GM15510 (cell line): ENCODE data around the gene ADGRB2.

Experiments
- POLR2A ChIP-seq: IDR thresholded peaks from 3 replicates; pipeline ENCODE4 v1.6.1; 2011; ENCODE audit warnings: borderline replicate concordance; ENCODE audit not compliant: insufficient read length; ENCODE audit errors: extremely low read depth

The ADGRB2 gene, protein sequence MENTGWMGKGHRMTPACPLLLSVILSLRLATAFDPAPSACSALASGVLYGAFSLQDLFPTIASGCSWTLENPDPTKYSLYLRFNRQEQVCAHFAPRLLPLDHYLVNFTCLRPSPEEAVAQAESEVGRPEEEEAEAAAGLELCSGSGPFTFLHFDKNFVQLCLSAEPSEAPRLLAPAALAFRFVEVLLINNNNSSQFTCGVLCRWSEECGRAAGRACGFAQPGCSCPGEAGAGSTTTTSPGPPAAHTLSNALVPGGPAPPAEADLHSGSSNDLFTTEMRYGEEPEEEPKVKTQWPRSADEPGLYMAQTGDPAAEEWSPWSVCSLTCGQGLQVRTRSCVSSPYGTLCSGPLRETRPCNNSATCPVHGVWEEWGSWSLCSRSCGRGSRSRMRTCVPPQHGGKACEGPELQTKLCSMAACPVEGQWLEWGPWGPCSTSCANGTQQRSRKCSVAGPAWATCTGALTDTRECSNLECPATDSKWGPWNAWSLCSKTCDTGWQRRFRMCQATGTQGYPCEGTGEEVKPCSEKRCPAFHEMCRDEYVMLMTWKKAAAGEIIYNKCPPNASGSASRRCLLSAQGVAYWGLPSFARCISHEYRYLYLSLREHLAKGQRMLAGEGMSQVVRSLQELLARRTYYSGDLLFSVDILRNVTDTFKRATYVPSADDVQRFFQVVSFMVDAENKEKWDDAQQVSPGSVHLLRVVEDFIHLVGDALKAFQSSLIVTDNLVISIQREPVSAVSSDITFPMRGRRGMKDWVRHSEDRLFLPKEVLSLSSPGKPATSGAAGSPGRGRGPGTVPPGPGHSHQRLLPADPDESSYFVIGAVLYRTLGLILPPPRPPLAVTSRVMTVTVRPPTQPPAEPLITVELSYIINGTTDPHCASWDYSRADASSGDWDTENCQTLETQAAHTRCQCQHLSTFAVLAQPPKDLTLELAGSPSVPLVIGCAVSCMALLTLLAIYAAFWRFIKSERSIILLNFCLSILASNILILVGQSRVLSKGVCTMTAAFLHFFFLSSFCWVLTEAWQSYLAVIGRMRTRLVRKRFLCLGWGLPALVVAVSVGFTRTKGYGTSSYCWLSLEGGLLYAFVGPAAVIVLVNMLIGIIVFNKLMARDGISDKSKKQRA (N-terminal part only)

DNA sequence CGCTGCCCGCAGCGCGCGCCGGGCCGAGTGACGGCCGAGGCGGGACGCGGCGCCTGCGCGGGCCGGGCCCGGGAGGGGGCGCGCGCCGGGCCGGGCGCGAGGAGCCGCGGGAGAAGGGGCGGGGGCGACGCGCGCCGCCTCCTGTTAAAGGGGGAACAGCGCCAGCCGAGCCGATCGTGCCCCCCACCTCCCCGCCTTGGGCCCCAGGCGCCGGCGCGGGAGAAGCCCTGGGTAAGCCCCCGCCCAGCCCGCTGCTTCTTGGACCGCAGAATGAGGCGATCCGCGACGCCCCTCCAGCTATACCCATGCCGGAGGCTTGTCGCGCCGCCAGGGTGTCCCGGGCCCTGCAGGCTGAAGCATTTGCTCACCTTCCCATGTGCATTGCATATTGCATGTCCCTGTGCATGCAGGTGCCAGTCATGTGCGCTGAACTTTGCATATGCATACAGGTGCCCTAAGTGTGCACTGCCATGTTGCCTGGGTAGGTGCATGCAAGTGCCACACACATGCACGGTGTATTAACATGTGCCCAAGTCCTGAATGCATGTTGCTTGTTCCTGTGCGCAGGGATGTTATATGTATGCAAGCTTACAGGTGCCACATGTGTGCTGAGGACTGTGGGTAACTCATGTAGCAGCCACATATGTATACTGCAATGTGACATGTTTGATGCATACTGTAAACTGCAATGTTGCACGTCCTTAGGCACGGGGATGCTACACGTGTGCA lies at the start of gene ADGRB2:
Gene ADGRB2 (minus strand): TSS at position 29 of the 729 bp plus-strand sequence. CDS start 7,119 bp downstream, outside the sequence.
- TF ChIP-seq POLR2A: no peak

DNA sequence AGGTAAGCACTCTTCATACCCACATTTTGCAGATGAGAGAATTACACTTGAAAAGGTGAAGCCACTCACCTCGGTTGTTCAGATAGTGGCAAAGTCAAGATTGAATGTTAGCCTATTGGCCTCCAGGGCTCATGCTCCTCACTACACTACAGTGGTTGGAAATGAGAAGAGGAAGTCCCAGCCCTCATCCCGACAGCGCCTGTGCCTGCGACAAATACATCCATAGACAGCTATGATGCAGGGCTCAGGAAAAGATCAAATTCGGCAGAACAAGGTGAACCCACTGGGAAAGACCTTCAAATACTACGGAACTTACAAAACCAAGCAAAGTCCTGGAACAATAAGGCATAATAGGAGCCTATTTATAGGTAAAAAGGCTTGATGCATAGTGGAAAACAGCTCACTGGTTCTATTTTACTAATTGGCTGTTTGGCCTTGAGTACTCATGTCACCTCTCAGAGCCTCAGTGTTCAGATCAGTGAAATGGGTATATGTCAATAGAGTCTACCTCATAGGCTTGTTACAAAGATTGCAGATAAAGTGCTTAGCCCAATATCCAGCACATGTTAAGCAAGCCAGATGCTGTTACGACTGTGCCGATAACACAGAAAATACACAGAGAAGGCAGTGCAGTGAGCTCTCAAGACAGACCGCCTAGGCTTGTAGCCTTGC lies 48.2 kb upstream of the ADGRB2 start:
- TF ChIP-seq POLR2A: no peak

DNA sequence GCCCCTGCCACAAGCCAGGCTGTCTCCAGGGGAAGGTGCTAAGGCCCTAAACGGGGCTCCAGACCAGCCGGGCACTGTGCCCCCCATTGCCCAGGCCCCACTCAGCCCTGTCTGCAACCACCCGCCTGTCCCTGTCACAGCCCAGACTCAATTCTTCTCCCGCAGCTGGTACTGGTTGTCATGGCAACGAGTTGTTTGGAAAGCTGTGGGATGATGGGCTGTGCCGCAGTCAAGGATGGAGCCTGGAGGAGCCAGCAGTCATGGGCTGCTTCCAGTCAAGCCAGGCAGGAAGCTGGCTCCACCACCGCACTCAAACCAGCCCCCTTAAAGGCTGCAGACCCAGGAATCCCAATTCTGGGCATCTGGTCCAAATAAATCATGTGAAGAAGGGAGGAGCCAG lies 47.5 kb upstream of the ADGRB2 start:
- no peak for TF ChIP-seq POLR2A

DNA sequence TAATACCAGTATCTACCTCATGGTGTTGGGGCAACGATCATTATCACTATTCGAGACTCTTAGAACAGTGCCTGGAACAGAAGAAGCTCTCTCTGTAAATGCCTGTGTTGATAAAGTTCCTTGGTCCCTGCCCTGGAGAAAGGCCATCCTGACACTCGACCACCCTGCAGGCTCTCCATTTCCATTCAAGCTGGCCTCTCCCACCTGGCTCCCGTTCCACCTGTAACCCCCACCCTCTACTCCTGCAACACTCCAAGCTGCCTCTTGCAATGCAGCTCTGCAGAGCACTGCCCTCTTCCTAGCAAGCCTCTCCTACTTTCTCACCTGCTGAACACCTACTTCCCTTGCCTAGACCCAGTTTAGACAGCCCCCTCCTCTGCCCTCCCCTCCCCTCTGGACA lies 45.6 kb upstream of the ADGRB2 start:
- TF ChIP-seq POLR2A: no peak

DNA sequence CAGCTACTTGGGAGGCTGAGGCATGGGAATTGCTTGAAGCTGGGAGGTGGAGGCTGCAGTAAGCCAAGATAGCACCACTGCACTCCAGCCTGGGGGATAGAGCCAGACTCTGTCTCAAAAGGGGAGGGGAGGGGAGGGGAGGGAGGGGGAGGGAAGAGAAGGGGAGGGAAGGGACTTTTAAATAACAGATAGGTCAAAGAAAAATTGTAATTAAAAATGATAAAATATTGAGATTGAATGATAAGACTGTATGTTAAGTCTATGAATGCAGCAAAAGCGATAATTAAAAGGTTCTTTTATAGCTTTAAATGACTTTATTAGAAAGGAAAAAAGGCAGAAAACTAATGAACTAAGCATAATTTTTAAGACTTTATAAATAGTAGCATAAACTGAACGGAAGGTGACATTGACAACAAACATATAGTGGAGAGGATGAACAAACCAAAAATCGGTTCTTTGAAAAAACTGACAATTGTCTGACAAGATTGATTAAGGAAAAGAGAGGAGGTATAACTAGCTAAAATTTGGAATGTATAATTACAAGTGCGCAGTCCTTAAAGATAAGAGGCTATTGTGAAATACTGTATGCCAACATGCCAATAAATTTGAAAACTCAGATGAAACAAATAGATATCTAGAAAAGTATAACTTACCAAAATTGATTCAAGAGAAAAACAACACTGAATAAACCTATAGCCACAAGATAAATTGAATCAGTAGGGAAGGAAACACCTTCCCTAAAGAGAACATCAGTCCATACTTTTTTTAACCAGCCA lies 43.3 kb upstream of the ADGRB2 start:
- TF ChIP-seq POLR2A: no peak

DNA sequence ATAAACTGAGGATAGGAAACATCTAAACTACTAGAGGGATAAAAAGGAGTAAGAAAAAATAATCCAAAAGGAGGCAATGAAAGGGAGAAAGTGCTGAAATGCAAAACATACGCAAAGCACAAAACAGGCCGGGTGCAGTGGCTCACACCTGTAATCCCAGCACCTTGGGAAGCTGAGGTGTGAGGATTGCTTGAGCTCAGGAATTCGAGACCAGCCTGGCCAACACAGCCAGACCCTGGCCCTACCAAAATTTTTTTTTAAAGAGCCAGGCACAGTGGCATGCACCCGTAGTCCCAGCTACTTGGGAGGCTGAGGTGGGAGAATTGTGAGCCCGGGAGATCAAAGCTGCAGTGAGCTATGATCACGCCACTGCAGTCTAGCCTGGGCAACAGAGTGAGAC lies 41.2 kb upstream of the ADGRB2 start:
- TF ChIP-seq POLR2A: no peak

DNA sequence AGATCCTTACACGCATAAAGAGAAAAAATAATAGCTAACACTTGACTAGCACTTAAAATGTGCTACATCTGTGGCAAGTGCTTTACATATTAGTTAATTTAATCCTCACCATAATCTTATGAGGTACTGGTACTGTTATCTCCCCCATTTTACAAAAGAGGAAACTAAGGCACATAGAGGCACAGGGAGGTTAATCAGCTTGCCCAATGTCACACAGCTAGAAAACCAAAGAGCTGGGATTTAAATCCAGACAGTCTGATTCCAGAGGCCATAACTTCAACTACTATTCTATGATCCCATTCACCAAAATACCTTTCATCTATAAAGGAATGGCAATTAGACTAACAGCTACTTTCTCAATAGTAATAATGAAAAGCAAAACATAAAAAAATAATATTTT lies 40.0 kb upstream of the ADGRB2 start:
- no peak for TF ChIP-seq POLR2A

DNA sequence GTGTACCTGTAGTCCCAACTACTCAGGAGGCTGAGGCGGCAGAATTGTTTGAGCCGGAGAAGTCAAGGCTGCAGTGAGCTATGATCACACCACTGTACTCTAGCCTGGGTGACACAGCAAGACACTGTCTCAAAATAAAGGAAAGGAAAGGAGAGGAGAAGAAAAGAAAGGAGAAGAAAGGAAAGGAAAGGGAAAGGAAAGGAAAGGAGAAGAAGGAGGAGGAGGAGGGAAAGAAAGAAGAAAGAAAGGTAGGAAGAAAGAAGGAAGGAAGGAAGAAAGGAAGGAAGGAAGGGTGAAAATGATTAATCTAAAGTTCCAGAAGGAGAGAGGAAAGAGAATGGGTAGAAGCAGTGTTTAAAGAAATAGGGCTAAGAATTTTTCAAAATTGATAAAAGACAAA lies 39.5 kb upstream of the ADGRB2 start:
- no peak for TF ChIP-seq POLR2A

DNA sequence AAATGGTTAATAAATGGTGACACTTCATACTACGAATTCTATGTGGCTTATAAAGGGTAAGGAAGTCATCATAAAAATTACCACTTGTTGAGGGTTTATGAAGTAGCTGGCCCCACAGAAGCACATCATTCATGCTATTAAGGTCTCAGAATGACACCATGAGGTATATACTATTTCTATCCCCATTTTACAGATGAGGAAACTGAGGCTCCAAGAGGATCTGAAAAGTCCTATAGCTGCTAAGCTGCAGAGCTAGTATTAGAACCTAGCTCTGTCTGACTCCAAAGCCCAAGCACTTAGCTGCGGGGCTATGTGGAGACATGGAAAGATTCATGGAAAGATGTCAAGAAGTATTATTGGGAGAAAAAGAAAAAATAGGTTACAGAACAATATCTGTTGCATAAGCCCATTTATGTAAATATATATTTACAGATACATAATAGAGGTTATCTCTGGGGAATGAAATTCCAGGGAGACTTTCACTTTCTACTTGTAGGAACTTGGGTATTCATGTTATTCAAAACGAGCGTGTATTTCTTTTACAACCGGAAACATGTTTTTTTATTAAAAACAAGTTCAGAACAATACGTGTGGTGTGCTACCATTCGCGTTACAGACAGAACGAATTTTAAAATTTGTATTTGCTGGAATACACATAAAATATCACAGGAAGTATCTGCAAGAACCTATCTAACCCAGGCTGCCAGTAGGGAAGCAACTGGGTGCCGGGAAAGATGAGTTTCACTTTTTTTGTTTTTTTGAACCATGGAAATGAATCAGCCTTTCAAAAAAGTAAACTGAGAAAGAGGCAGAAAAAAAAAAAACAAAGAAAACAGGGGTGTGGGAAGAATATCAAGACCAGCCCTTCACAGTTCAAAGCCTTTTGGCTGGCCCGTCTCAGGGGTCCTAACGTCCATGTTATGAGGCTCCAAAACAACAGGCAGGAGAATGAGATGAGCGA lies 38.3 kb upstream of the ADGRB2 start:
- no peak for TF ChIP-seq POLR2A

DNA sequence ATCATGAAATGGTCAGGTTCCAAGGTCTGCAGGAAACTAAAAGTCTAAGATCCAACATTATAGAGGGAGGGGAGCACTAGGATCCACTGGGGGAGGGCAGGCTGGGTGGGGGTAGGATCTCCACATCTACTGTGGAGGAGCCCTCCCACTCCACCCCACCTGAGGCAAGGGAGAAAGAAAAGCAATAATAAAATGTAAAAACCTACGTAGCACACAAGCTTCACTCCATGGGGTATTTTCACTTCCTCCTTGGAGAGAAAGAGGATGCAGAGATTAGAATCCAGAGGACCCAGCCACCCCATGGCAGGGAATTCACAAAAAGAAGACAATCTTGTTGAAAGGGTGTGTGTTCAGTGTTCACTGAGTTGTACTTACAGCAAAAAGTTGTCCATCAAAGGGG lies 37.3 kb upstream of the ADGRB2 start:
- no peak for TF ChIP-seq POLR2A

DNA sequence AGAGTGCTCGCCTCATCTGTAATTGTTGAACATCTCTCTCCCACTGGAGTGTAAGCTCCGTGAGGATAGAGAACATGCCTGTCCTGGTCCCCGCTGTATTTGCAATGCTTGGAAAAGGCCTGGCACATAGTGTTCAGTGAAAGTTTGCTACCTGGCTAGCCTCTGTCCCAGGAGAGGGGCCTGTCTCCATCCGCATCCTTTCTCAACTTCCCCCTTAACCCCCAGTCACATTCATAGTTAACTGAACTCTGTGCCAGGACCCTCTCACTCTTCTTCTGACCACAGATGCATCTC lies 36.5 kb upstream of the ADGRB2 start:
- no peak for TF ChIP-seq POLR2A

DNA sequence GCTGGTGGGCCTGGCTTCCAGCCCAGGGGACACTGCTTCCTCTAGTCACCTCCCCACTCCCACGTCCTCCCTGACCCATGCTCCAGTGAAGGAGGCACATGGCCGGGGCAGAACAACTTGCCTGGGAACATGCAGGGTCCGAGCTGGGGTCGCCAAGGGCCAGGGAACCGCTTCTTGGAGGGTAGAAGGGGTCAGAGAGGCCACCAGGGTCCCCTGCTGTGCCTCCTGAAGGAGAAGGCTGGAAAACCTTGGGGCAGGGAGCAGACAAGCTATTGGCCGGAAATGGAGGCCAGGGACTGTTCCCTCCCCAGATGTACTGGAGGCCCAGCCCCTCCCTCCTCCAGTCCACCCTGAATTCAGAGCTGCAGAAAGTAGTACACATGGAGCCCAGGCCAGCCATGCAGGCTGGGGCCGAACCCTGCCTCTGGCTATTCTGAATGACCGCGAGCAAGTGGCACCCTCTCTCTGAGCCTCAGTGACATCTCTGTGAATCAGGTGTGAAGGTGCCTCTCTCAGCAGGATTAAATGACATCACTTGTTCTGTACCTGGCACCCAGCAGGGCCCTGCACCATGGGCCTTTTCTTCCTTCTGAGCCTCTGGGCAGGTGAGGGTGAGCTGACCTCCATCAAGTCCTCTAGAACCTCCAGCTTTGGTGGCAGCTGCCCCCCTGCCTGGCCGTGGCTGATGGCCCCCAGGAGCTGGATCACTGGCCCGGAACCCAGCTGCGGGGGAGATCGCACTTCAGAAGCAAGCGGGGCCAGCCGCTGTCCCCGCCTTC lies 35.9 kb upstream of the ADGRB2 start:
- TF ChIP-seq POLR2A: no peak

DNA sequence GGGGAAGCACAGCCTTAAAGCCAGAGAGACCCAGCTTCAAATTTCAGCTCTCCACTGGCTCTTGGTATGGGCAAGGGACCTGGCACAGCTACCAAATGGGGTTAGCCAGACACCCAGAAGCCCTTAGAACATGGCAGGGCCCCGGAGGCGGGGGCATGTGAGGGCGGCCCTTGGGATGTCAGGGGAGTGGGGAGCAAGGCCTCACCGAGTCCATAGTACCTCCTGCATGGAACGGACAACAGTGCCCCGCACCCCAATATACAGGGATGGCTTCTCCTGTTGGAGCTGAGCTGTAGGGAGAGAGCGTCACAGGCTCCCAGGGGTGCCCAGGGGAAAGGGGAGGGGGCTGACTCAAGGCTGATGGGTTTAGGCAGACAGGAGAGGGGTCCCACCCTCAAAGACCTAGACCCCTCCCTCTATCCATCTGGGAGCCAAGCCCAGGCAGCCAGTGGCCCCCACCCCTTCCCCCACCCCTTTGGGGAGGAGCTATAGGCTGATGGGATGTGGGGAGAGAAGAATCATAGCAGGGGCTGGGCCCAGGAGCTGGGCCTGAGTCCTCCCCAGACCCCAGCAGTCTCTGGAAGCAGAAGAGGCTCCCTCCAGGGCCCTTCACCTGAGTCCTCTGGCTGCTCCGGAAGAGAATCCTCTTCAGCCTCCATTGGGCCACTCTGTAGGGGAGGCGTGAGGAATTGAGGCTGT lies 35.2 kb upstream of the ADGRB2 start:
- no peak for TF ChIP-seq POLR2A
